WI38 (cell line): ENCODE data around the gene TMEM236.

Experiments
- H3K4me3 ChIP-seq: 2 replicates; pipeline ENCODE4 v1.5.1; 2011; ENCODE audit warnings: low read depth, mild to moderate bottlenecking, control low read depth, low read length
- TF ChIP-seq, protein P1 (sequence below): IDR thresholded peaks from 2 replicates; pipeline ENCODE4 v1.5.1; 2012; ENCODE audit warnings: low read depth, mild to moderate bottlenecking, control low read depth, low read length

Gene TMEM236

GRCh38 chr10:17742918-17743317 is 9.1 kb upstream of the TMEM236 start:
- TF ChIP-seq, protein P1, sequence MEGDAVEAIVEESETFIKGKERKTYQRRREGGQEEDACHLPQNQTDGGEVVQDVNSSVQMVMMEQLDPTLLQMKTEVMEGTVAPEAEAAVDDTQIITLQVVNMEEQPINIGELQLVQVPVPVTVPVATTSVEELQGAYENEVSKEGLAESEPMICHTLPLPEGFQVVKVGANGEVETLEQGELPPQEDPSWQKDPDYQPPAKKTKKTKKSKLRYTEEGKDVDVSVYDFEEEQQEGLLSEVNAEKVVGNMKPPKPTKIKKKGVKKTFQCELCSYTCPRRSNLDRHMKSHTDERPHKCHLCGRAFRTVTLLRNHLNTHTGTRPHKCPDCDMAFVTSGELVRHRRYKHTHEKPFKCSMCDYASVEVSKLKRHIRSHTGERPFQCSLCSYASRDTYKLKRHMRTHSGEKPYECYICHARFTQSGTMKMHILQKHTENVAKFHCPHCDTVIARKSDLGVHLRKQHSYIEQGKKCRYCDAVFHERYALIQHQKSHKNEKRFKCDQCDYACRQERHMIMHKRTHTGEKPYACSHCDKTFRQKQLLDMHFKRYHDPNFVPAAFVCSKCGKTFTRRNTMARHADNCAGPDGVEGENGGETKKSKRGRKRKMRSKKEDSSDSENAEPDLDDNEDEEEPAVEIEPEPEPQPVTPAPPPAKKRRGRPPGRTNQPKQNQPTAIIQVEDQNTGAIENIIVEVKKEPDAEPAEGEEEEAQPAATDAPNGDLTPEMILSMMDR: peak; percentile 72
- H3K4me3 ChIP-seq: peak overlapping the region; percentile 15; the same call in 1 of the 2 replicates

DNA sequence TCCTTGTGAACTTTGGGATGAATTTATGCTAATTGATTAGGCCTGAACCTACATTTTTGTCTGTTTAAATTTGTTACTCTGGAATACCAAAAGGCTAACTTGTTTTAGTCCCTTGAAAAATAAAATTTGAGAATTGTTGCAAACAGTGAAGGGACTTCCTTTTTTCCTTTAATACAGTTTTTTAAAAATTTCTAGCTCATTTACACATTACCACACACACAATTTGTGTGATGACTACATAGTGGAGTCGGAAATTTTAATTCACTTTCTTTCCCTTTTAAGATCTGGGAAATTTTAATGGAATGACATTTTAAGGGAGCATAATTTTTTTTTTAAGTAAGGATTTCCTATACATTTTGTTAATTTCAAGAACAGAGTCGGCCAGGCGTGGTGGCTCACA is 8.6 kb upstream of the TMEM236 start:
- H3K4me3 ChIP-seq: no peak overlapping the region
- TF ChIP-seq, protein P1: no peak

DNA sequence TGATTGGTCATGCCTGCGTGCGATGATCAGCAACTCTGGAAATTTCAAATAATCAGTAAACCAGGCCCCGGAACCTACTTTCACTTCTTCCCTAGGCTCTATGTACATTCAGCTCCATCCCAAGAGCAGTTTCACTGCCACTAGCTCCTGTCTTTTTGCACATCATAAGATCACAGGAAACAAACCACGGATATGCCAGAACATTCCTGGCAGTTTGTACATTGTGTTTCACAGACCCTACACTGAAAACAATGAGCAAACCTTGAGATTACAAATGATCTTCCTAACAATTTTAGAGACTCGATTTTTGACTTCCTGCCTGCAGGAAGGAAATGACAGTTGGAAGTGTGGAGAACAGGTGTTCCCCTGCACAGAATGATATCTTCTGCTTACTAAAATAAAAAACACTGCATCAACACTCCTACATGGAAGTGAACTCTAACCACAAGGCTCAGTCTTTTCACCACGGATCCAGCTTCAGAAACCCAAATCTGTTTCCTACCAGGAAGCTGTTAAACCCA is 7.6 kb upstream of the TMEM236 start:
- no peak overlapping the region for H3K4me3 ChIP-seq
- TF ChIP-seq, protein P1: no peak

GRCh38 chr10:17747883-17748550 is 4.0 kb upstream of the TMEM236 start:
- TF ChIP-seq, protein P1: no peak
- no peak overlapping the region for H3K4me3 ChIP-seq

DNA sequence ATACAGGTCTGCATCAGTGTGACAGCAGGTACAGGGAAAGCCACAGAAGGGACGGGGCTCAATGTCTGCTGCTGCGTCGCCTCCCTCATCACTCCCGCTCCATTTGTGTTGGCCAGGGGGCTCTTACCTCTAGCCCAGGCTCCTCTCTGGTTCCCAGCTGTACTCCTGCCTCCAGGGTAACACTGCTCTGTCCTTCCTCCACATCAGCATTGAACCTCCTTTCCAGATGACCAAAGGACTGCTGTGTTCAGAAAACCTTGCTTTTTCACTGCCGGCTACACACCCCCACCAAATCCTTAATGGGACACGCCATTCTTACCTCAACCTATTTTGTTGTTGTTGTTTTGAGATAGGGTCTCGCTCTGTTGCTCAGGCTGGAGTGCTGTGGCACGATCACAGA is 2.1 kb upstream of the TMEM236 start:
- no peak overlapping the region for H3K4me3 ChIP-seq

GRCh38 chr10:17756557-17757217 is 4.7 kb downstream of the TMEM236 start:
- H3K4me3 ChIP-seq: peak overlapping the region; percentile 23
- TF ChIP-seq, protein P1: no peak

More for the DNA sequence above, 2.1 kb upstream of the TMEM236 start:
- TF ChIP-seq, protein P1: no peak

DNA sequence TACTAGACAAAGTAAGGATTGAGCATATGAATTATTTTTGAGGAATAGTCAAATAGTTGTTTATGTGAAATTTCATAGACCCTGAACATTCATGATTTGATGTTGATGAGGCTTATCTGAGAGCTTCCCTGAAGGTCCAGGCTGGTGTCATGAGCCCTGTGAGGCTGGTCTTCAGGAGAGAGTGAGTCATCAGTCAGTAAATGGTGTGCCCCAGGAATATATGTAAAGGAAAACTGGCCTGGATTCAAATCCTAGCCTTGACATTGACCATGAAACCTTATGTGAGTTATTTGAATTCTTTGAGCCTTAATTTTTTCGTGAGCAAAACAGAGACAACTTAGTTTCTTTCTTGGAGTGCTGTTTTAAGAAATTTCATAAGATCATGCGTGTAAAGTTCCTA is 6.2 kb downstream of the TMEM236 start:
- TF ChIP-seq, protein P1: no peak
- no peak overlapping the region for H3K4me3 ChIP-seq
